ENCODE results near the gene SERPINB1.
"Not testable (repeated sequence)": the region's sequence is repeated elsewhere in the genome, so short reads cannot be mapped to it uniquely, and the experiment has no call there.

The SERPINB1 gene

GRCh38 chr6:2818593-2818992, 23.1 kb downstream of the SERPINB1 start:
- DNase-seq (ENCODE audit: low read depth) = peak; percentile 28

GRCh38 chr6:2817903-2818443, 23.7 kb downstream of the SERPINB1 start:
- peak; percentile 50 for DNase-seq (ENCODE audit: low read depth)

- no peak for DNase-seq (ENCODE audit: low read depth)
These were observed 25.5 kb downstream of the SERPINB1 start for GRCh38 chr6:2816158-2816557.

- DNase-seq (ENCODE audit: low read depth) = no peak
These were observed 29.0 kb downstream of the SERPINB1 start for GRCh38 chr6:2812695-2813094.

DNA sequence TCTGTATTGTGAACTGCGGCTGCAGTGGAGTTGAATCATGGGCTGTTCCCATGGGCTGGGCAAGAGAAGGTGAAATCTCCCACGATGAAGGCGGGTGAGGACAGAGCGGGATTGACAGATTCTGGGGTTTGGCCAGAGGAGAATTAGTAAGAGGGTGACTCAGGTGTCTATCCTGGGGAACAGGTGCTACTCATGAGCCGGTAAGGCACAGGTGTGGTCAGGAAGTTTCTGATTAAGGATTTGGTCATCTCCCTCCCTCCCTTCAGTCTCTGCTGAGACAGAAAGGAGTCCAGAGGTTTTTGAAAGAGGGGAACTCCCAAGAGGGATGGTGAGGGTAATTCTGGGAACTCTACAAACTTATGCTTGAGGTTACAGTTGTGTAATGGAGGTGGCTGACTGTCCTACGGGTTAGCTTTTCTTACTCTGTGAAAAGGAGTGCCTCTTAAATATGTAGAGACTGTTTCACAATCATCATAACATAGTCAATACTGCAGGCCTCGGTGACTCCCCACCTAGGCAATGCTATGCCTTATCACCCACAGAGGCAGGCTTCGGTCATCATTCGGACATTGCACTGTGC, 31.5 kb downstream of the SERPINB1 start:
- no peak for DNase-seq (ENCODE audit: low read depth)

DNA sequence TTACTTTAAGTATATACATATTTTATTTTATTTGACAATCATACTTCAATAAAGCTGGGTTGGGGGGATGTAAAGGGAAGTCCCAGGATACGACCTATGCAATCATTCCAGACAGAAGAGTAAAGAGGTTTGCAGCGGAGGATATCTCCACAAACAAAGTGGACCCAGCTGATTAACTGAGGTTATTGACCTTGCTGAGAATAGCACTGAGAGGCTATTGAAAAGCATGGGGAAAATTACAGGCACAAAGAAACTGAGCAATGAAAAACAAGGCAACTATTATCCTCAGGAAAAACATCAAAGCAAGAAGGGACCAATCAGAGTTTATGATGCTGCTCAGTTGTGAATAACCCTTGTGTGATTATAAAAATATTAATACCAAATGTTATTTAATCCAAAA, 32.6 kb downstream of the SERPINB1 start:
- DNase-seq (ENCODE audit: low read depth) = no peak

- DNase-seq (ENCODE audit: low read depth) = no peak
These were observed 34.1 kb downstream of the SERPINB1 start for GRCh38 chr6:2807342-2808090.

DNA sequence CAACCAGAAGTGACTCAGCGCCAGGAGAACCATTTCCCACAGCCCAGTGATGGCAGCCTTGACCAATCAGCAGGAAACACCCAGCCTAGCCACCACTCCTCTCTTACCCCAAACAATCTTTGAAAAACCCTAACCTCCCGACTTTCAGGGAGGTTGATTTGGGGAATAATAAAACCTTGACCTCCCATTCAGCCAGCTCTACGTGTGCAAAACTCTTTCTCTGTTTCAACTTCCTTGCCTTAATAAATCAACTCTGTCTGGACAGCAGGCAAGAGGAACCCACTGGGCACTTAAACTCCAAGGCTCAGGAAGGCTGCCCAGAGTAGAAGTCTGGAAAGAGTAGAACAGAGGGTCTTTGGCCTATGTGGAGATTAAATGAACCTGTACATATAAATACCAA, 35.0 kb downstream of the SERPINB1 start:
- DNase-seq (ENCODE audit: low read depth) = no peak

GRCh38 chr6:2805031-2805430, 36.6 kb downstream of the SERPINB1 start:
- DNase-seq (ENCODE audit: low read depth) = no peak

- no peak for DNase-seq (ENCODE audit: low read depth)
These were observed 37.1 kb downstream of the SERPINB1 start for GRCh38 chr6:2804516-2804915.

DNA sequence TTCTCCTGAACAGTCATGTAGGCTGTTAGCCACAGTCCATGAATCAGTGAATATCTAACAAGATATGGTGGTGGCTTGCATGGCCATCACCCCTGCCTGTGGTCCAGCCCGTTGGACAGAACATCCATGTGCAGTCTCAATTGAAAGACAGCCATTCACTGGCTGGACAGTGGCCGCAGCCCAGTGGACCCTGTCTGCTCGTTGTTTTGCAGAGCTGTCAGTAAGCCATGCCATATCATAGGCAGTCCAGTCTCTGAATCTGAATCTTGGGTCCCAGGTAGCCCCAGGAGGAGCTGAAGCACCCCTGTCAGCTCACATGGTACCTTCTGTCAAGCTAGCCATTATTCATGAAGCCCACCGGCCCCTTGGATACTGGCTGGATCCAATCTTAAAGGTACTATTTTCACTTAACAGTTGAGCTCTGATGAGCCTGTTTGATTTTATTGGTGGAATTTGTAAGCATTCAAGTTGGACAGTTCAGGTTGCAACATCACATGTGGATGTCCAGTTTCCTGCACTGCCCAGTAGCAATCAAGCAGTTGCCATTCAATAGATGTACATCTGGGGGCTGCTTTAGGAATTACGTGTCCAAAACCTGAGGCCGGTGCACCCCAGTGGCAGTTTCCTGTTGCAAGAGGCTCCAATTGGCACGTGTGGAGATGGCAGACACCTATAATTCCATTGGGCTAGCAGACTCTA, 37.8 kb downstream of the SERPINB1 start:
- DNase-seq (ENCODE audit: low read depth) = no peak

- DNase-seq (ENCODE audit: low read depth) = no peak
These were observed 39.1 kb downstream of the SERPINB1 start for GRCh38 chr6:2802521-2803060.

DNA sequence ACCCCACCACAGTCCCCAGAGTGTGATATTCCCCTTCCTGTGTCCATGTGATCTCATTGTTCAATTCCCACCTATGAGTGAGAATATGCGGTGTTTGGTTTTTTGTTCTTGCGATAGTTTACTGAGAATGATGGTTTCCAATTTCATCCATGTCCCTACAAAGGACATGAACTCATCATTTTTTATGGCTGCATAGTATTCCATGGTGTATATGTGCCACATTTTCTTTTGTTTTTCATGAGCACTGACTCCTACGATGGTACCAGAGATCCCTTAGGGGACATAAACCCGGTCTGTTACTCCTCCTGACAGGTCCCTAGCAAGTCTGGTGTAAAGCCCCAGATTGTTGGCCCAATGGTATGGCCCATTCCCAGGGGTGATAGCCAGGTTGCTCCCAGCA, 40.0 kb downstream of the SERPINB1 start:
- not testable (repeated sequence) for DNase-seq (ENCODE audit: low read depth)

GRCh38 chr6:2800552-2801316, 40.9 kb downstream of the SERPINB1 start:
- no peak for DNase-seq (ENCODE audit: low read depth)

GRCh38 chr6:2799936-2800527, 41.6 kb downstream of the SERPINB1 start:
- peak; percentile 18 for DNase-seq (ENCODE audit: low read depth)

DNA sequence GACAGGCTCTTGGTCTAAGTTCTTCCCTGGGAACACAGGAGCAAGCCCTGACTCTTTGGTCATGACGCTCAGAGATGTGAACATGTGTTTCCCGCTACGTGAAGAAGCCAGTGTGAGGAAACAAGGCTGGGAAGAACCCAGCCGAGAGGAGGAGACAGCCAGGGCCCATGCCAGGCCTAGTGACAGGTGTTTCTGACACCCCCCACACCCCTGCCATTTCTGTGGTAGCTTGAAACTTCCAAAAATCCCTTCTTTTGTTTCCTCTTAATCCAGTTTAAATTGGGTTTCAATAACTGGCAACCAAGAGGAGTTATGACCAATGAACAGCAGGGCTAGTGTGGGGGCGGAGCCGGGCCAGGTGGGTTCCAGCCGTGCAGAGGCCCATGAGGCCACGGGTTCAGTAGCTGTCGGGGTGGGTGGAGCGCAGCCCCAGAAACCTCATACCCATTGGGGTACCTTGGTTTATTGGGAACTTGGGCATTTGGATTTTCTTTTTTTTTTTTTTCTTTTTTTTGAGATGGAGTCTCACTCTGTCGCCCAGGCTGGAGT, 43.0 kb downstream of the SERPINB1 start:
- no peak for DNase-seq (ENCODE audit: low read depth)

DNA sequence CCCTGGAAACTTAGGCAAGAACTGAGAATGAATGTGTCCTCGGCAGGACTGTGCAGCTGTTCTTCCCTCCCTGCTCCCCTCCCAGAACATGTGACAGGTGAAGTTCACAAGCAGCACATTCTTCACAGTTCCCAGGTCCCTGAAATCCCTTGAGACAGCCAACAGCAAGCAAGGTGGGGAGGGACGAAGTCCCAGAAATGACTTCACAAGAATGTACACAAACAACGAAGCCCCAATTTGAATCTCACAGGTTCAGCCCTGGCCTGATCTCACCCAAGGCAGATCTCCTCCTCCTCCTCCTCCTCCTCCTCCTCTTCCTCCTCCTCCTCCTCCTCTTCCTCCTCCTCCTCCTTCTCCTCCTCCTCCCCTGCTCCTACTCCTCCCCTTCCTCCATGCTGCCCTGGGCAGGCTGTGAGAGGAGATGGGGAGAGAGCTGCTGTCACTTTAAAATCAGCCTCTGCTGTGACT, 44.1 kb downstream of the SERPINB1 start:
- DNase-seq (ENCODE audit: low read depth) = no peak

DNA sequence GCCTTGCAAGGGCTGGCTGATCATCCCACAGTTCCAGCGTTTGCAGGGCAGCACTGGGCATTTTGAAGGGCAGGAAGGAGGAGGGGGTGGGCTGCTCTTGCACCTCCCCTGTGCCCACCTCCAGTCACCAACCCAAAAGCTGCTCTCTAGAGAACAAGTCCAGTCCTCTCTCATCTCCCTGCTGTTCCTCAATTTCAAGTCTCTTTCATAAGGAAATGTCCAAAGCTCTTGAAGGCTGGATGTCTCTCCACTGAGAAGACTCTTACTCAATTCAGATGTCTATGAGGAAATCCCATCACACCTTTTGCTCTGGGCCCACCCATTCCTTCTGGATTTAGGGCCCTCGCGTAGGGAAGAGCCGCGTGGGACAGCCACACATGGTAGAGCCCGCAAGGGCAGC, 44.8 kb downstream of the SERPINB1 start:
- no peak for DNase-seq (ENCODE audit: low read depth)

DNA sequence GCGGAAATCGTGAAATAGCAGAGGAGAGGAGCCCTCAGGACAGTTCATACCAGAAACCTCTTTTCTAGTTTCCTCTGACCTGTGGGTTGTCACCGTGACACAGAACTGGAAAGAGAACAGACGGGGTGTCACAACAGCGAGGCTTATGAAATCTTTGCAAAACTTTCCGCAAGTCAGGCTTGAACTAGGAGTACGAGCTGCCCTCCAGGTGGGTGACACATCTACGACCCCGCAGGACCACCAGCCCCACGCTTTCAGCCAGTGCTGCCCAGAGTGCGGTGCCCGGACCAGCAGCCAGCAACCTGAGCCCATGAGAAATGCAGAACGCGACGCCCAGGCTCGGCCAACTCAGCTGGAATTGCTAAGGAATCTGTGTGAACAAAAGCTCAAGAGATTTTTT, 45.7 kb downstream of the SERPINB1 start:
- no peak for DNase-seq (ENCODE audit: low read depth)

- DNase-seq (ENCODE audit: low read depth) = no peak
These were observed 46.5 kb downstream of the SERPINB1 start for GRCh38 chr6:2795162-2795561.

GRCh38 chr6:2794171-2794730, 47.4 kb downstream of the SERPINB1 start:
- peak; percentile 61 for DNase-seq (ENCODE audit: low read depth)
